ENCODE measurements around the gene P3R3URF. TPM values are rescaled to one million over a fixed set of nuclear protein-coding genes. Genes with fewer than 3 reads are reported as not detected.

The P3R3URF gene
- total RNA-seq, 4 donors from 2014 or later: not detected

DNA sequence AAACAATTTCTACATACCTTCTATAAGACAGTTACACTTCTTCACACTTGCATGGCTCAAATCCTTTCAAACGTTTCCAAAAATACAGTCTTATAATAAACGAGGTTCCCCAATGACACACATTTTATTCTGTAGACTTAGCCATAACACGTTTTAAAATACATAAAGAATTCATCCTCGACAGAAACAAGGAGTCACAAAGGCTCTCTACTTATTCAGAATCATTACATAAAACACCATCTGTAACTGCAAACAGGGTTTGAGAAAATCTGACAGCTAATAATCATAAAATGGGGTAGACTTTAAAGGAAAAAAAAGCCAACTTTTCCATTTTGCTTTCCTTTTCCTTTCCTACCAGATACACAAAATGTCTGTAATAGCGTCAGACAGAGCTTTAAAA, 45.7 kb downstream of the P3R3URF start:
- WGBS: 7% methylated on average over 5 of the region's 5 CpGs
- no peaks in the 10 kb centered on the region for H3K9me3 ChIP-seq
- H3K4me1 ChIP-seq: peaks cover 23 to 44% (median 32%) of the 10 kb centered on the region in 4 donors
- DNase-seq (ENCODE audit: extremely low spot score): no peak
- TF ChIP-seq POLR2AphosphoS5 (IDR thresholded peaks at IDR 0.05) (no peak), CTCF (IDR thresholded peaks at IDR 0.05) (no peak), POLR2A (IDR thresholded peaks at IDR 0.05; ENCODE audit: low read depth) (no peak), EP300 (IDR thresholded peaks at IDR 0.05) (no peak)
- intact Hi-C loops (cut with DNase I): loop anchor here (5.0 kb wide), 1 partner anchor 47 kb away; the partner anchor contains the start of genes P3R3URF and TSPAN1
- no peaks in the 10 kb centered on the region for H3K27me3 ChIP-seq
- H3K36me3 ChIP-seq: peaks cover 0 to 3% (median 0%) of the 10 kb centered on the region in 4 donors
- H3K27ac ChIP-seq (replicated peaks in 1 of 4): peak overlapping the region; percentile 92 to 96 (median 94)
- peak overlapping the region; percentile 63 to 79 (median 72) for H3K4me3 ChIP-seq

GRCh38 chr1:46130121-46130520, 46.2 kb downstream of the P3R3URF start:
- Histone ChIP-seq H3K27me3 (no peaks in the 10 kb centered on the region), H3K27ac (replicated peaks in 1 of 4) (peak overlapping the region in 3 of 4 donors; percentile 92 to 96 (median 93)), H3K9me3 (no peaks in the 10 kb centered on the region), H3K36me3 (peaks cover 0 to 3% (median 0%) of the 10 kb centered on the region in 4 donors), H3K4me3 (peak overlapping the region; percentile 63 to 79 (median 72)), H3K4me1 (peaks cover 18 to 40% (median 27%) of the 10 kb centered on the region in 4 donors)
- intact Hi-C loops (cut with DNase I): loop anchor here (5.0 kb wide), 1 partner anchor 47 kb away; the partner anchor contains the start of genes P3R3URF and TSPAN1
- TF ChIP-seq POLR2A (IDR thresholded peaks at IDR 0.05; ENCODE audit: low read depth) (no peak), POLR2AphosphoS5 (IDR thresholded peaks at IDR 0.05) (no peak)
- DNase-seq (ENCODE audit: extremely low spot score): no peak
- 32% methylated on average over 1 of the region's 1 CpG for WGBS

- intact Hi-C loops (cut with DNase I): no loop called here
- Histone ChIP-seq H3K27ac (replicated peaks in 1 of 4) (no peak overlapping the region), H3K4me3 (peak overlapping the region in 3 of 4 donors; percentile 63 to 79 (median 68)), H3K9me3 (no peaks in the 10 kb centered on the region), H3K27me3 (no peaks in the 10 kb centered on the region), H3K36me3 (peaks cover 0 to 3% (median 0%) of the 10 kb centered on the region in 4 donors), H3K4me1 (peaks cover under 1 to 22% (median 9%) of the 10 kb centered on the region in 4 donors)
- TF ChIP-seq POLR2A (IDR thresholded peaks at IDR 0.05; ENCODE audit: low read depth) (no peak), EP300 (IDR thresholded peaks at IDR 0.05) (no peak), CTCF (IDR thresholded peaks at IDR 0.05) (no peak), POLR2AphosphoS5 (IDR thresholded peaks at IDR 0.05) (no peak)
- WGBS: 97% methylated on average over 3 of the region's 3 CpGs
- DNase-seq (ENCODE audit: extremely low spot score): no peak
Observed at GRCh38 chr1:46128344-46128743, 47.9 kb downstream of the P3R3URF start.

Small RNA genes within 50 kb of the gene (small RNA-seq; reads per million reads assigned to genes)
- 0 reads per million in 3 donors for gene AL672043.1

Other genes with a start within 250 kb of the P3R3URF start
- gene PIK3R3, start 43.9 kb downstream of the P3R3URF start, total RNA-seq: 10 to 100 TPM; 13.7 to 34.3 (median 21.4) TPM
- gene TSPAN1, start 1.4 kb downstream of the P3R3URF start, total RNA-seq: 1 to 10 TPM in 3 of 4 donors, under 1 TPM in 1; 0.83 to 1.6 (median 1.5) TPM
- 10 to 100 TPM; 31.6 to 47.2 (median 36.9) TPM for gene POMGNT1, start 21.9 kb upstream of the P3R3URF start, total RNA-seq
- 10 to 100 TPM in 3 of 4 donors, 1 to 10 TPM in 1; 3.5 to 13.0 (median 11.4) TPM for gene LURAP1, start 26.8 kb upstream of the P3R3URF start, total RNA-seq
- 1 to 10 TPM in 1 of 4 donors, not detected in 3; 1.2 TPM for gene RAD54L, start 71.3 kb upstream of the P3R3URF start, total RNA-seq
- 10 to 100 TPM; 59.0 to 81.1 (median 75.8) TPM for gene LRRC41, start 127.1 kb upstream of the P3R3URF start, total RNA-seq
- gene UQCRH, start 127.2 kb upstream of the P3R3URF start, total RNA-seq: 100 to 1,000 TPM; 148 to 412 (median 283) TPM
- 10 to 100 TPM; 14.5 to 20.7 (median 16.2) TPM for gene NSUN4, start 164.3 kb upstream of the P3R3URF start, total RNA-seq
- 10 to 100 TPM in 1 of 4 donors, 1 to 10 TPM in 3; 3.7 to 10.6 (median 8.4) TPM for gene FAAH, start 217.8 kb upstream of the P3R3URF start, total RNA-seq

Data from esophagus muscularis mucosa (tissue), 4 donors.